Right cardiac atrium (tissue), 5 donors: ENCODE results near the gene SEPTIN11. TPM values are rescaled to one million over a fixed set of nuclear protein-coding genes. Genes with fewer than 3 reads are reported as not detected.

Experiments used
- ATAC-seq, 2 donors: fragments of 200-7000 bp; cut with Tn5 transposase; one replicate each; pipeline versions ENCODE4 v1.8.0 to v1.9.1; 2020; ENCODE audit warnings: moderate library complexity in 2 of 2, mild to moderate bottlenecking in 1 of 2
- DNase-seq, 3 donors: peaks; one replicate each; pipeline ENCODE4 v3.0.0-alpha.2; 2020
- H3K27ac ChIP-seq: one replicate; pipeline ENCODE4 v1.5.1; 2013; ENCODE audit warnings: mild to moderate bottlenecking, low read length, control low read depth, moderate library complexity
- H3K27me3 ChIP-seq: one replicate; pipeline ENCODE4 v1.6.1; 2013; ENCODE audit not compliant: control insufficient read depth, insufficient read depth
- H3K4me1 ChIP-seq: one replicate; pipeline ENCODE4 v1.6.1; 2013; ENCODE audit warnings: low read length; ENCODE audit not compliant: control insufficient read depth, insufficient read depth
- H3K4me3 ChIP-seq: one replicate; pipeline ENCODE4 v1.5.1; 2013; ENCODE audit warnings: low read length, control low read depth
- H3K9me3 ChIP-seq: one replicate; pipeline ENCODE4 v1.6.1; 2013; ENCODE audit warnings: low read length; ENCODE audit not compliant: control insufficient read depth
- WGBS: extraction: QIAGEN DNeasy Blood & Tissue Kit; methylation state at CpG from one replicate; pipeline ENCODE4 v1.1.7; 2013; 5-methylcytosine and 5-hydroxymethylcytosine counted together
- intact Hi-C, 4 donors: fragments of 100-400 bp; cut with DNase I; formaldehyde crosslinking; loops; one replicate each; pipeline versions ENCODE4 v1.11.0 to v1.14.0; 2022 to 2023
- long read RNA-seq, 4 donors: library from polyadenylated mRNA; unstranded; transcript quantifications; one replicate each; pipeline ENCODE4 v2.0.0, GENCODE V29; 2020 to 2021
- polyA plus RNA-seq: library from polyadenylated mRNA; stranded (reverse); fragments of 200-250 nt; gene quantifications from one replicate; pipeline ENCODE4 v1.2.3, GENCODE V29; 2013
- total RNA-seq, 4 donors: library from RNA; stranded (reverse); fragmentation: NEBNext Ultra II Directional; extraction: Animal tissue kit (Norgen Biotek cat#: 25700); gene quantifications; one replicate each; pipeline ENCODE4 v1.2.1, GENCODE V29; 2021
- donor health status: healthy with polysubstance abuse.
- donor health status: DM: no; HTN: yes; CAD: no.
- donor health status: DM: no; HTN: no; CAD: no.
- donor health status: DM: no; HTN: yes; CAD: no; lungs with severe emphysema.
- donor health status: DM: yes; HTN: yes; CAD: no.

The SEPTIN11 gene
- total RNA-seq (10 to 100 TPM; 31.5 to 50.1 (median 32.8) TPM), polyA plus RNA-seq (16.7 TPM)
- long read RNA-seq, donor 1, full-length matches to known transcripts, result 12 of 44 reads
- long read RNA-seq, donor 1, partial matches to known transcripts, result 3 of 44 reads
- long read RNA-seq, donor 1, other reads (novel, unspliced or antisense), result 29 of 44 reads
- long read RNA-seq, donor 2, partial matches to known transcripts, result 0 of 5 reads
- long read RNA-seq, donor 2, other reads (novel, unspliced or antisense), result 2 of 5 reads
- long read RNA-seq, donor 3, full-length matches to known transcripts, result 71 of 162 reads
- long read RNA-seq, donor 3, partial matches to known transcripts, result 18 of 162 reads
- long read RNA-seq, donor 3, other reads (novel, unspliced or antisense), result 73 of 162 reads
- long read RNA-seq, donor 4, partial matches to known transcripts, result 0 of 6 reads
- long read RNA-seq, donor 4, other reads (novel, unspliced or antisense), result 5 of 6 reads

GRCh38 chr4:76949276-76950051, at the start of gene SEPTIN11:
TSS of gene SEPTIN11 (plus strand) at chr4:76949752. CDS start at chr4:76949904, 152 bp downstream.
- peak within 1 kb of the TSS; percentile 59 for H3K27ac ChIP-seq
- H3K27me3 ChIP-seq, result no peaks in the 10 kb centered on the region
- DNase-seq (peak; percentile 95 to 98 (median 98)), ATAC-seq (peak; percentile 96)
- H3K9me3 ChIP-seq, result no peaks in the 10 kb centered on the region
- under 1% methylated on average over 87 of the region's 87 CpGs for whole genome bisulfite sequencing
- intact Hi-C loops, result loop anchor here in 1 of 4 donors (10.0 kb wide), 1 partner anchor 55 kb away; no protein-coding TSS in a partner anchor
- peak within 1 kb of the TSS; percentile 68 for H3K4me3 ChIP-seq
- H3K4me1 ChIP-seq, result no peaks in the 10 kb centered on the region

GRCh38 chr4:76902233-76902890, 47.2 kb upstream of the SEPTIN11 start:
- Histone ChIP-seq H3K4me1 (no peaks in the 10 kb centered on the region), H3K27me3 (no peaks in the 10 kb centered on the region), H3K9me3 (no peaks in the 10 kb centered on the region), H3K4me3 (no peak overlapping the region), H3K27ac (no peak overlapping the region)
- intact Hi-C loops, result no loop called here
- ATAC-seq (no peak), DNase-seq (no peak)
- 50% methylated on average over 3 of the region's 3 CpGs for WGBS

DNA sequence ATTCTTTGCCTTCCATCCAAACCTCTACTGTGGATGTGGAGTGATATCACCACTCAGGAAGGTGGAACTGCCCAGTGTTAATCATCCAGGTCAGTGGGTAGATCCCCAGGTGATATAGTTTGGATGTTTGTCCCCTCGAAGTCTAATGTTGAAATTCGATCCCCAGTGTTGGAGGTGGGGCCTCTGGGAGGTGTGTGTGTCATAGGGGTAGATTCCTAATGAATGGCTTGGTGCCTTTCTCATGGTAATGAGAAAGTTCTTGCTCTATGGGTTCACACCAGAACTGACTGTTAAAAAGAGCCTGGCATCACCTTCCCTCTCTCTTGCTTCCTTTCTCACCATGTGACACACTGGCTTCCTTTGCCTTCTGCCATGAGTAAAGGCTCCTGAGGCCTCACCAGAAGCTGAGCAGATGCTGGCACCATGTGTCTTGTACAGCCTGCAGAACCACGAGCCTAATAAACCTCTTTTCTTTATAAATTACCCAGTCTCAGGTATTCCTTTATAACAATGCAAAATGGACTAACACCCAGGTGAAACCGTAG, 44.8 kb upstream of the SEPTIN11 start:
- intact Hi-C loops, result no loop called here
- ATAC-seq (no peak), DNase-seq (no peak)
- H3K9me3 ChIP-seq, result no peaks in the 10 kb centered on the region
- H3K27ac ChIP-seq, result no peak overlapping the region
- no peak overlapping the region for H3K4me3 ChIP-seq
- H3K4me1 ChIP-seq, result no peaks in the 10 kb centered on the region
- H3K27me3 ChIP-seq, result no peaks in the 10 kb centered on the region
- 80% methylated on average over 4 of the region's 4 CpGs for WGBS

DNA sequence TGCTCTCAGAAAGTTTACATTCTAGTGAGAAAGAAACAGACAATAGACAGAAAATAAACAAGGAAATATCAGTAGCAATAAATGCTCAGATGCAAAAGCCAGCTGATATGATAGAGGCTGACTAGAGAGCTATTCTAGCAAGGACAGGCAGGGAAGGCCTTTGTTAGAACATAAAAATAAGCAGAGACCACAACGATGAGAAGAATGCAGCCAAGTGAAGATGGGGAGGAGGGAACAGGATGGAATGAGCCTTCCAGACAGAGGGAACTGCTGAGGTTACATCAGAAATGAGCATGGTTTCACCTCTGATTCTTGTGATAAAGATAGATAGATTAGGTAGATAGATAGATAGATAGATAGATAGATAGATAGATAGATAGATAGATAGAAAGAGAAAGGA, 44.0 kb upstream of the SEPTIN11 start:
- no peaks in the 10 kb centered on the region for H3K9me3 ChIP-seq
- intact Hi-C loops, result no loop called here
- H3K4me3 ChIP-seq, result no peak overlapping the region
- WGBS, result 47% methylated on average over 1 of the region's 1 CpG
- no peaks in the 10 kb centered on the region for H3K4me1 ChIP-seq
- ATAC-seq (no peak), DNase-seq (no peak)
- no peak overlapping the region for H3K27ac ChIP-seq
- H3K27me3 ChIP-seq, result no peaks in the 10 kb centered on the region

GRCh38 chr4:76909711-76910110, 39.8 kb upstream of the SEPTIN11 start:
- DNase-seq (no peak), ATAC-seq (no peak)
- no peaks in the 10 kb centered on the region for H3K27me3 ChIP-seq
- no peak overlapping the region for H3K27ac ChIP-seq
- no peaks in the 10 kb centered on the region for H3K9me3 ChIP-seq
- H3K4me3 ChIP-seq, result no peak overlapping the region
- 96% methylated on average over 1 of the region's 1 CpG for WGBS
- H3K4me1 ChIP-seq, result no peaks in the 10 kb centered on the region
- intact Hi-C loops, result no loop called here

DNA sequence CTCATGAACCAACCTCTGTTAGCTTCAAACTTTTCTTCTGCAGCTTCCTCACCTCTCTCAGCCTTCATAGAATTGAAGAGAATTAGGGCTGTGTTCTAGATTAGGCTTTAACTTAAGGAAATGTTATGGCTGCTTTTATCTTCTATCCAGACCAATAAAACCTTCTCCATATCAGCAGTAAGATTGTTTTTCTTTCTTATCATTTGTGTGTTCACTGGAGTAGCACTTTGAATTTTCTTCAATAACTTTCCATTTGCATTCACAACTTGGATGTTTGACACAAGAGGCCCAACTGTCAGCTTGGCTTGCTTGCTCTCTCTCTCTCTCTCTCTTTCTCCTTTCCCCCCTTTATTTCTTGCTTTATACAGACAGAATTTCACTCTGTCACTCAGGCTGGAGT, 28.8 kb upstream of the SEPTIN11 start:
- no peak overlapping the region for H3K4me3 ChIP-seq
- H3K9me3 ChIP-seq, result no peaks in the 10 kb centered on the region
- no peak for DNase-seq
- ATAC-seq, result no peak
- intact Hi-C loops, result no loop called here
- H3K4me1 ChIP-seq, result no peaks in the 10 kb centered on the region
- no peak overlapping the region for H3K27ac ChIP-seq
- no peaks in the 10 kb centered on the region for H3K27me3 ChIP-seq

- H3K4me1 ChIP-seq, result no peaks in the 10 kb centered on the region
- intact Hi-C loops, result no loop called here
- no peaks in the 10 kb centered on the region for H3K27me3 ChIP-seq
- DNase-seq (no peak), ATAC-seq (no peak)
- no peaks in the 10 kb centered on the region for H3K9me3 ChIP-seq
- WGBS, result 95% methylated on average over 5 of the region's 5 CpGs
- H3K4me3 ChIP-seq, result no peak overlapping the region
- no peak overlapping the region for H3K27ac ChIP-seq
Observed at GRCh38 chr4:76923619-76924357, 25.8 kb upstream of the SEPTIN11 start.

GRCh38 chr4:76926841-76927240, 22.7 kb upstream of the SEPTIN11 start:
- intact Hi-C loops, result no loop called here
- Histone ChIP-seq H3K4me1 (no peaks in the 10 kb centered on the region), H3K4me3 (no peak overlapping the region), H3K9me3 (no peaks in the 10 kb centered on the region), H3K27me3 (no peaks in the 10 kb centered on the region), H3K27ac (no peak overlapping the region)
- WGBS, result 70% methylated on average over 6 of the region's 6 CpGs
- ATAC-seq (no peak), DNase-seq (no peak)

DNA sequence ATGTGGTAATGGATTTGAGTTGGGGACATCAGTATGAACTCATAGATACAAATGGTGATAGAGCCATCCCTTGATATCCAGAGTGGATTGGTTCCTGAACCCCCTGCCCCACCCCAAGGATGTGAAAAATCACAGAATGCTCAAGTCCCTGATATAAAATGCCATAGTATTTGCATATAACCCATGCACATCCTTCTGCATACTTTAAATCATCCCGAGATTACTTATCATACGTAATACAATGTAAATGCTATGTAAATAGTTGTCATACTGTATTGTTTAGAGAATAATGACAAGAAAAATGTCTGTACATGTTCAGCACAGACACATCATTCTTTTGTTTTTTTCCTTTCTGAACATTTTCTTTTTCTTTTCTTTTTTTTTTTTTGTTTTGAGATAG, 18.9 kb upstream of the SEPTIN11 start:
- Histone ChIP-seq H3K4me3 (no peak overlapping the region), H3K27ac (no peak overlapping the region), H3K4me1 (no peaks in the 10 kb centered on the region), H3K27me3 (no peaks in the 10 kb centered on the region), H3K9me3 (no peaks in the 10 kb centered on the region)
- DNase-seq (no peak), ATAC-seq (no peak)
- 90% methylated on average over 2 of the region's 2 CpGs for WGBS
- intact Hi-C loops, result no loop called here

- ATAC-seq (no peak), DNase-seq (no peak)
- intact Hi-C loops, result no loop called here
- Histone ChIP-seq H3K27ac (no peak overlapping the region), H3K4me3 (no peak overlapping the region), H3K9me3 (no peaks in the 10 kb centered on the region), H3K4me1 (no peaks in the 10 kb centered on the region), H3K27me3 (no peaks in the 10 kb centered on the region)
Observed at GRCh38 chr4:76931087-76931486, 18.5 kb upstream of the SEPTIN11 start.
